ENCODE data around the gene MYO3A. TPM values are rescaled to one million over a fixed set of nuclear protein-coding genes. Genes with fewer than 3 reads are reported as not detected.
A peak's percentile ranks its signal among the peaks of the same experiment; 100 is the strongest.

MYO3A gene
- total and polyA plus RNA-seq, 2 experiments from 2014 or later = 0.55 to 5.9 TPM

GRCh38 chr10:25914776-25915175 is 19.3 kb upstream of the MYO3A start:
- Histone ChIP-seq H3K27ac (no peak overlapping the region), H3K36me3 (no peaks in the 10 kb centered on the region), H3K4me3 (no peak overlapping the region), H3K9me3 (ENCODE audit: low read depth) (no peaks in the 10 kb centered on the region), H3K27me3 (no peaks in the 10 kb centered on the region), H3K4me1 (ENCODE audit: low read depth) (no peaks in the 10 kb centered on the region)
- DNase-seq (ENCODE audit: low read depth in 1 of 2, low spot score in 1 of 2) = no peak
- no peak for TF ChIP-seq CTCF (IDR thresholded peaks at IDR 0.05; ENCODE audit: low read depth, low read length)

- H3K27ac ChIP-seq = no peak overlapping the region
- H3K9me3 ChIP-seq (ENCODE audit: low read depth) = no peaks in the 10 kb centered on the region
- H3K4me1 ChIP-seq (ENCODE audit: low read depth) = no peaks in the 10 kb centered on the region
- DNase-seq (ENCODE audit: low read depth in 1 of 2, low spot score in 1 of 2) = peak in 1 of 2 donors; percentile 58
- H3K36me3 ChIP-seq = no peaks in the 10 kb centered on the region
- peak; percentile 30 for TF ChIP-seq CTCF (IDR thresholded peaks at IDR 0.05; ENCODE audit: low read depth, low read length)
- peaks cover 15% of the 10 kb centered on the region for H3K27me3 ChIP-seq
- H3K4me3 ChIP-seq = peak overlapping the region; percentile 45
Measured at GRCh38 chr10:25934621-25935139, 651 bp downstream of the MYO3A start.

- no peaks in the 10 kb centered on the region for H3K4me1 ChIP-seq (ENCODE audit: low read depth)
- no peak for TF ChIP-seq CTCF (IDR thresholded peaks at IDR 0.05; ENCODE audit: low read depth, low read length)
- H3K27me3 ChIP-seq = peaks cover 13% of the 10 kb centered on the region
- H3K4me3 ChIP-seq = no peak overlapping the region
- DNase-seq (ENCODE audit: low read depth in 1 of 2, low spot score in 1 of 2) = no peak
- H3K9me3 ChIP-seq (ENCODE audit: low read depth) = no peaks in the 10 kb centered on the region
- no peak overlapping the region for H3K27ac ChIP-seq
- H3K36me3 ChIP-seq = no peaks in the 10 kb centered on the region
Measured at GRCh38 chr10:25938405-25938804, 4.4 kb downstream of the MYO3A start.

- no peaks in the 10 kb centered on the region for H3K9me3 ChIP-seq (ENCODE audit: low read depth)
- H3K27me3 ChIP-seq = no peaks in the 10 kb centered on the region
- DNase-seq (ENCODE audit: low read depth in 1 of 2, low spot score in 1 of 2) = no peak
- TF ChIP-seq CTCF (IDR thresholded peaks at IDR 0.05; ENCODE audit: low read depth, low read length) = no peak
- H3K27ac ChIP-seq = no peak overlapping the region
- H3K4me1 ChIP-seq (ENCODE audit: low read depth) = no peaks in the 10 kb centered on the region
- no peaks in the 10 kb centered on the region for H3K36me3 ChIP-seq
- H3K4me3 ChIP-seq = no peak overlapping the region
Measured at GRCh38 chr10:25944771-25945170, 10.7 kb downstream of the MYO3A start.

GRCh38 chr10:25952857-25953256 is 18.8 kb downstream of the MYO3A start:
- Histone ChIP-seq H3K9me3 (ENCODE audit: low read depth) (no peaks in the 10 kb centered on the region), H3K4me1 (ENCODE audit: low read depth) (peaks cover 8% of the 10 kb centered on the region), H3K27ac (no peak overlapping the region), H3K27me3 (no peaks in the 10 kb centered on the region), H3K36me3 (no peaks in the 10 kb centered on the region), H3K4me3 (no peak overlapping the region)
- no peak for DNase-seq (ENCODE audit: low read depth in 1 of 2, low spot score in 1 of 2)
- no peak for TF ChIP-seq CTCF (IDR thresholded peaks at IDR 0.05; ENCODE audit: low read depth, low read length)

- no peak for TF ChIP-seq CTCF (IDR thresholded peaks at IDR 0.05; ENCODE audit: low read depth, low read length)
- no peak overlapping the region for H3K27ac ChIP-seq
- no peaks in the 10 kb centered on the region for H3K36me3 ChIP-seq
Measured at GRCh38 chr10:25954851-25955250, 20.8 kb downstream of the MYO3A start.

More at GRCh38 chr10:25954851-25955250, 20.8 kb downstream of the MYO3A start:
- no peaks in the 10 kb centered on the region for H3K27me3 ChIP-seq
- DNase-seq (ENCODE audit: low read depth in 1 of 2, low spot score in 1 of 2) = no peak
- no peaks in the 10 kb centered on the region for H3K9me3 ChIP-seq (ENCODE audit: low read depth)
- no peak overlapping the region for H3K4me3 ChIP-seq
- peaks cover 8% of the 10 kb centered on the region for H3K4me1 ChIP-seq (ENCODE audit: low read depth)

All from cardiac muscle cell (in vitro differentiated cells and primary cell).